ENCODE measurements around the gene WDR18. TPM values are rescaled to one million over a fixed set of nuclear protein-coding genes. Genes with fewer than 3 reads are reported as not detected.
A peak's percentile ranks its signal among the peaks of the same experiment; 100 is the strongest.
"Not testable (repeated sequence)": the region's sequence is repeated elsewhere in the genome, so short reads cannot be mapped to it uniquely, and the experiment has no call there.

Gene WDR18
- total RNA-seq, 1 experiment from 2014 or later, result 44.0 TPM

DNA sequence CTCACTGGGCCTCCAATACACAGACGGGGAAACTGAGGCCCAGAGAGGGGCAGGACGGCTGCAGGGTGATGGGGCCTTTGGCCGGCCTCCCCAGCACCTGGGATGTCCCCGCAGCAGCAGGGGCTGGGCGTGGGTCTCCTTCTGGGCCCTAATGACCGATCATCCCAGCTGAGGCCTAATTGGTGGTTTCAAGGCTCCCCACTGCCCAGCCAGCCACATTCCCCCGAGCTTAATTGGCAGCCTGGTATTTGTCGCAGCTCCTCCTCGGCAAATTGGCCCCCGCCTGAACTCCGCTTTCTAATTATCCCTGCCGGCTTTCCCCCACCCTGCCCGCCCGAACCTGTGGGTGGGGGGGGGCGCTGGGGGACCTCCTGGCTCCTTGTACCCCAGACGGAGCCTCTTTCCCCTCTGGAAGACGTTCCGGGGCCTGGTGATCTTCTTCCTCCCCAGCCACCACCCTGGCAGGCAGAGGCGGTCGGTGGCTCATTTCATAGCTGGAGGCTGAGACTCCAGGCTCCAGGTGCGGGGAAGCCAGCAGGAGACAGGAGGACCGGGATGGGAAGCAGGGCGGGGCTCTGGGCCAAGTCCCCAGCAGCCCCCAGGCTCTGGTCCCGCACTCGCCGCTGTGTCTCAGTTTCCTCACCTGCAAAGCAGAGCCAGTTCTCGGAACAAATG is 27.2 kb upstream of the WDR18 start:
- H3K4me1 ChIP-seq (ENCODE audit: control insufficient read depth, insufficient read depth, low read length), result peaks cover 29% of the 10 kb centered on the region
- TF ChIP-seq POLR2AphosphoS5 (IDR thresholded peaks at IDR 0.05; ENCODE audit: low read depth, low read length) (no peak), TCF7L2 (IDR thresholded peaks at IDR 0.05; ENCODE audit: low read depth, low read length) (no peak), SIN3A (IDR thresholded peaks at IDR 0.05; ENCODE audit: borderline replicate concordance, insufficient read depth, low read depth, low read length) (no peak)
- TF ChIP-seq, protein P1, sequence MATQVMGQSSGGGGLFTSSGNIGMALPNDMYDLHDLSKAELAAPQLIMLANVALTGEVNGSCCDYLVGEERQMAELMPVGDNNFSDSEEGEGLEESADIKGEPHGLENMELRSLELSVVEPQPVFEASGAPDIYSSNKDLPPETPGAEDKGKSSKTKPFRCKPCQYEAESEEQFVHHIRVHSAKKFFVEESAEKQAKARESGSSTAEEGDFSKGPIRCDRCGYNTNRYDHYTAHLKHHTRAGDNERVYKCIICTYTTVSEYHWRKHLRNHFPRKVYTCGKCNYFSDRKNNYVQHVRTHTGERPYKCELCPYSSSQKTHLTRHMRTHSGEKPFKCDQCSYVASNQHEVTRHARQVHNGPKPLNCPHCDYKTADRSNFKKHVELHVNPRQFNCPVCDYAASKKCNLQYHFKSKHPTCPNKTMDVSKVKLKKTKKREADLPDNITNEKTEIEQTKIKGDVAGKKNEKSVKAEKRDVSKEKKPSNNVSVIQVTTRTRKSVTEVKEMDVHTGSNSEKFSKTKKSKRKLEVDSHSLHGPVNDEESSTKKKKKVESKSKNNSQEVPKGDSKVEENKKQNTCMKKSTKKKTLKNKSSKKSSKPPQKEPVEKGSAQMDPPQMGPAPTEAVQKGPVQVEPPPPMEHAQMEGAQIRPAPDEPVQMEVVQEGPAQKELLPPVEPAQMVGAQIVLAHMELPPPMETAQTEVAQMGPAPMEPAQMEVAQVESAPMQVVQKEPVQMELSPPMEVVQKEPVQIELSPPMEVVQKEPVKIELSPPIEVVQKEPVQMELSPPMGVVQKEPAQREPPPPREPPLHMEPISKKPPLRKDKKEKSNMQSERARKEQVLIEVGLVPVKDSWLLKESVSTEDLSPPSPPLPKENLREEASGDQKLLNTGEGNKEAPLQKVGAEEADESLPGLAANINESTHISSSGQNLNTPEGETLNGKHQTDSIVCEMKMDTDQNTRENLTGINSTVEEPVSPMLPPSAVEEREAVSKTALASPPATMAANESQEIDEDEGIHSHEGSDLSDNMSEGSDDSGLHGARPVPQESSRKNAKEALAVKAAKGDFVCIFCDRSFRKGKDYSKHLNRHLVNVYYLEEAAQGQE (IDR thresholded peaks at IDR 0.05; ENCODE audit: insufficient read depth in 1 of 2, low read depth in 2 of 2, low read length in 1 of 2), result no peak
- TF ChIP-seq, protein P2, sequence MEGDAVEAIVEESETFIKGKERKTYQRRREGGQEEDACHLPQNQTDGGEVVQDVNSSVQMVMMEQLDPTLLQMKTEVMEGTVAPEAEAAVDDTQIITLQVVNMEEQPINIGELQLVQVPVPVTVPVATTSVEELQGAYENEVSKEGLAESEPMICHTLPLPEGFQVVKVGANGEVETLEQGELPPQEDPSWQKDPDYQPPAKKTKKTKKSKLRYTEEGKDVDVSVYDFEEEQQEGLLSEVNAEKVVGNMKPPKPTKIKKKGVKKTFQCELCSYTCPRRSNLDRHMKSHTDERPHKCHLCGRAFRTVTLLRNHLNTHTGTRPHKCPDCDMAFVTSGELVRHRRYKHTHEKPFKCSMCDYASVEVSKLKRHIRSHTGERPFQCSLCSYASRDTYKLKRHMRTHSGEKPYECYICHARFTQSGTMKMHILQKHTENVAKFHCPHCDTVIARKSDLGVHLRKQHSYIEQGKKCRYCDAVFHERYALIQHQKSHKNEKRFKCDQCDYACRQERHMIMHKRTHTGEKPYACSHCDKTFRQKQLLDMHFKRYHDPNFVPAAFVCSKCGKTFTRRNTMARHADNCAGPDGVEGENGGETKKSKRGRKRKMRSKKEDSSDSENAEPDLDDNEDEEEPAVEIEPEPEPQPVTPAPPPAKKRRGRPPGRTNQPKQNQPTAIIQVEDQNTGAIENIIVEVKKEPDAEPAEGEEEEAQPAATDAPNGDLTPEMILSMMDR (IDR thresholded peaks at IDR 0.05), result no peak
- no peaks in the 10 kb centered on the region for H3K27me3 ChIP-seq (ENCODE audit: control insufficient read depth, insufficient read depth, low read length)
- ATAC-seq, result peak; percentile 56
- in situ Hi-C loops (cut with HindIII; ENCODE audit: low pct_unique_long_range_greater_than_20kb, low sequenced_read_pairs) (no loop called here), intact Hi-C loops (cut with micrococcal nuclease; ENCODE audit: unreplicated experiment) (no loop called here)
- no peaks in the 10 kb centered on the region for H3K9me3 ChIP-seq (ENCODE audit: control insufficient read depth, insufficient read depth, low read depth, low read length)
- DNase-seq (ENCODE audit: low read depth, low spot score), result no peak
- POLR2A ChIA-PET, result no interaction called here
- H3K4me3 ChIP-seq (ENCODE audit: low read depth in 2 of 2, low read length in 2 of 2), result no peak overlapping the region
- CTCF ChIA-PET, result interaction anchor here (0.6 kb wide), 2 partner anchors 10 to 78 kb away, joined by 3 to 4 read pairs; no protein-coding TSS in a partner anchor
- H3K27ac ChIP-seq (ENCODE audit: low read length), result peak overlapping the region; percentile 69
- H3K36me3 ChIP-seq (ENCODE audit: control insufficient read depth, insufficient read depth, low read length), result no peaks in the 10 kb centered on the region
- no TSS peak for BruUV-seq (replicated peaks)

DNA sequence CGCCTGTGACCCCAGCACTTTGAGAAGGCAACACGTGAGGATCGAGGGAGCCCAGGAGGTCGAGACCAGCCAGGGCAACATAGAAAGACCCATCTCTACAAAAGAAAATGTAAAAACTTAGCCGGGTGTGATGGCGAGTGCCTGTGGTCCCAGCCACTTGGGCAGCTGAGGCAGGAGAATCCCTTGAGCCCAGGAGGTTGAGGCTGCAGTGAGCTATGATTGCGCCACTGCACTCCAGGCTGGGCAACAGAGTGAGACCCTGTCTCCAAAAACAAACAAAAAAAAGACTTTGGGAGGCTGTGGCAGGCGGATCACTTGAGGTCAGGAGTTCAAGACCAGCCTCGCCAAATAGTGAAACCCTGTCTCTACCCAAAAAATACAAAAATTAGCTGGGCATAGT is 26.6 kb upstream of the WDR18 start:
- in situ Hi-C loops (cut with HindIII; ENCODE audit: low pct_unique_long_range_greater_than_20kb, low sequenced_read_pairs); BruUV-seq (replicated peaks); H3K36me3 ChIP-seq (ENCODE audit: control insufficient read depth, insufficient read depth, low read length); H3K27me3 ChIP-seq (ENCODE audit: control insufficient read depth, insufficient read depth, low read length); ATAC-seq; H3K4me3 ChIP-seq (ENCODE audit: low read depth in 2 of 2, low read length in 2 of 2); H3K9me3 ChIP-seq (ENCODE audit: control insufficient read depth, insufficient read depth, low read depth, low read length); intact Hi-C loops (cut with micrococcal nuclease; ENCODE audit: unreplicated experiment); POLR2A ChIA-PET; DNase-seq (ENCODE audit: low read depth, low spot score): not testable (repeated sequence)
- Histone ChIP-seq H3K27ac (ENCODE audit: low read length) (peak overlapping the region; percentile 13; the same call in 1 of the 2 replicates), H3K4me1 (ENCODE audit: control insufficient read depth, insufficient read depth, low read length) (peaks cover 26% of the 10 kb centered on the region)
- CTCF ChIA-PET, result interaction anchor here (0.6 kb wide), 1 partner anchor 78 kb away, joined by 4 read pairs; no protein-coding TSS in a partner anchor
